Measurements from ENCODE around the gene PLAC8. TPM values are rescaled to one million over a fixed set of nuclear protein-coding genes. Genes with fewer than 3 reads are reported as not detected.
"Not testable (repeated sequence)": the region's sequence is repeated elsewhere in the genome, so short reads cannot be mapped to it uniquely, and the experiment has no call there.

Gene PLAC8
- total and polyA plus RNA-seq, 2 of the 4 experiments (the other 2 are of a cell fraction): not detected

DNA sequence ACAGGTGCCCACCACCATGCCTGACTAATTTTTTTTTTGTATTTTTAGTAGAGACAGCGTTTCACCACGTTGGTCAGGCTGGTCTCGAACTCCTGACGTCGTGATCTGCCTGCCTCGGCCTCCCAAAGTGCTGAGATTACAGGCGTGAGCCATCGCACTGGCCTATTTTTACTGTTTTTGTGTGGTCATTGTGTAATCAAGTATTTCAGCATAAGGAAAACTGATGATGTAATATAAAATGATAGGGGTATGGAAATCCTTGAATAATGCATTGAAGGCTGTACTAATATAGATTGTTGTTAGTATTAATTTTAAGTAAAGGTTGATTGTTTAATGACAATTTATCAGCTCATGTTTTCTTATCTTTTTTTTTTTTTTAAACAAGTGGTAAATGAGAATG is 65.7 kb downstream of the PLAC8 start:
- H2BK120ac ChIP-seq (ENCODE audit: low read depth, low read length); DNase-seq; H4K8ac ChIP-seq (ENCODE audit: low read depth in 2 of 2, low read length in 2 of 2); H3K14ac ChIP-seq (replicated peaks; ENCODE audit: low read depth, low read length); H3K9me3 ChIP-seq (ENCODE audit: control insufficient read depth, insufficient read depth, low read length); H2AK9ac ChIP-seq (replicated peaks; ENCODE audit: low read depth, low read length, poor library complexity); H3K4me2 ChIP-seq (ENCODE audit: low read depth, low read length); H3K18ac ChIP-seq (ENCODE audit: low read depth, low read length); H3K4me3 ChIP-seq (ENCODE audit: insufficient read depth, low read depth, low read length); H3K9me1 ChIP-seq (ENCODE audit: insufficient read depth, low read length); H2AK5ac ChIP-seq (ENCODE audit: low read depth, low read length); intact Hi-C loops (cut with micrococcal nuclease); H3K4me1 ChIP-seq (ENCODE audit: control insufficient read depth, insufficient read depth, low read length); H3K4ac ChIP-seq (ENCODE audit: low read depth, low read length); H3K27me3 ChIP-seq (ENCODE audit: control insufficient read depth, insufficient read depth, low read length); H3K23ac ChIP-seq (ENCODE audit: low read depth, low read length); H2BK5ac ChIP-seq (ENCODE audit: low read depth, low read length, poor library complexity, severe bottlenecking); H2BK20ac ChIP-seq (ENCODE audit: low read depth, low read length); H2BK15ac ChIP-seq (ENCODE audit: low read depth, low read length); H4K20me1 ChIP-seq (ENCODE audit: insufficient read depth, low read length); H3K56ac ChIP-seq (ENCODE audit: extremely low read depth, insufficient read depth, low read length); BruUV-seq (replicated peaks); dilution Hi-C loops (cut with HindIII; ENCODE audit: low sequenced_read_pairs, unreplicated experiment); POLR2A ChIA-PET (ENCODE audit: unreplicated experiment); H2AFZ ChIP-seq (replicated peaks; ENCODE audit: low read length, poor library complexity); H4K5ac ChIP-seq (ENCODE audit: low read depth, low read length); H3K9ac ChIP-seq (ENCODE audit: low read depth, low read length); H4K91ac ChIP-seq (ENCODE audit: insufficient read depth, low read depth, low read length); H3K27ac ChIP-seq (ENCODE audit: insufficient read depth, low read length); ATAC-seq (ENCODE audit: low read depth): not testable (repeated sequence)
- CTCF ChIA-PET: interaction anchor here (1.1 kb wide), 1 partner anchor 212 kb away, joined by 3 read pairs; no protein-coding TSS in a partner anchor
- peaks cover 14% of the 10 kb centered on the region for H3K36me3 ChIP-seq (ENCODE audit: control insufficient read depth, insufficient read depth, low read length)
- 100% methylated on average over 3 of the region's 8 CpGs; no CpG with 5 or more reads in 1 of the 2 experiments for WGBS, 2 experiments (ENCODE audit: extremely low coverage in 2 of 2, insufficient read length in 1 of 2)
- peaks cover 11 to 12% of the 10 kb centered on the region in 2 experiments for H3K79me1 ChIP-seq (ENCODE audit: low read depth in 1 of 2, low read length in 2 of 2)
- in situ Hi-C loops (cut with MboI; ENCODE audit: low sequenced_read_pairs): loop anchor here (25.0 kb wide), 1 partner anchor 611 kb away; the partner anchor contains the start of genes ENOPH1 and HNRNPDL
- peak; percentile 51; the same call in 1 of the 2 replicates for TF ChIP-seq CEBPB (IDR thresholded peaks at IDR 0.05; ENCODE audit: low read depth, low read length)

Measured in IMR-90 (cell line).